GM18951 (cell line): ENCODE measurements around the gene IBSP.

Experiments used
- POLR2A ChIP-seq: IDR thresholded peaks from 4 replicates; pipeline ENCODE4 v1.6.1; 2011; ENCODE audit warnings: mild to moderate bottlenecking; ENCODE audit not compliant: insufficient read length, insufficient read depth; ENCODE audit errors: extremely low read depth
- in situ Hi-C: fragments of 300-500 bp; cut with MboI; formaldehyde crosslinking; loops from one replicate; pipeline ENCODE4 v1.12.0; 2022; ENCODE audit warnings: low sequenced_read_pairs, mixed read lengths, inconsistent platforms; ENCODE audit not compliant: unreplicated experiment

The IBSP gene

DNA sequence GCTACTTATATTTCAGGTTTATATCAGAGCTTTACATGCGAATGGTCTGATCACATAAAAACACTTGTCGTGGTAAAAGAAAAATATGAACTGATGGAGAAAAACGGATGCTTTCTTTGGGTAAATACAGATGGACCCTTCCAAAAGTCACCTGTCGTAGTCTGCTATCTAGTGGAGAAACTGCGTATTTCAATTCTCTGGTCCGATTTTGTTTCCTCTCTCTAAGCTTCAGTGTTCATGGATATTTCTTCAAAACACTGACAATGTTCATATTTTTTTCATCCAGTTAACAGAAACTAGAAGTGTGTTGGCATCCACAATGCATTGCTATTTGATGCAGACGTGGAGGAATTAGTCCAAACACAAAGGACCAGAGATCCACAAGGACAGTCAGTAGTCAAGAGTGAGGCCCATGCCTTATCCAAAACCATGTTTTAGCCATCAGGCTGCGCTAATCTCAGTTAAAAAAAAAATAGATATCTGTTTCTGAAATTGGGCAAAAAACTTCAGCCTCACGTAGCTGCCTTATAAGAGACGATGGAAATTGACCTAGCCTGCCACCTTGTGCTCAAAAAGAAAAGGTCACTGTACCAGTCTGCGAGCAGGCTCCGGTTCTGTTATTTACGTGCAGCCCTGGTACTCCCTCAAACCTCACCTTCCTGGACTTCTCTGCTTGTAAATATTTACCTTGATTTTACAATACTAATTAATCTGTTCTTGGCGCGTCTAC, 49.4 kb downstream of the IBSP start:
- in situ Hi-C loops, result loop anchor here (10.0 to 25.0 kb wide), 2 partner anchors 174 to 364 kb away; no protein-coding TSS in a partner anchor

DNA sequence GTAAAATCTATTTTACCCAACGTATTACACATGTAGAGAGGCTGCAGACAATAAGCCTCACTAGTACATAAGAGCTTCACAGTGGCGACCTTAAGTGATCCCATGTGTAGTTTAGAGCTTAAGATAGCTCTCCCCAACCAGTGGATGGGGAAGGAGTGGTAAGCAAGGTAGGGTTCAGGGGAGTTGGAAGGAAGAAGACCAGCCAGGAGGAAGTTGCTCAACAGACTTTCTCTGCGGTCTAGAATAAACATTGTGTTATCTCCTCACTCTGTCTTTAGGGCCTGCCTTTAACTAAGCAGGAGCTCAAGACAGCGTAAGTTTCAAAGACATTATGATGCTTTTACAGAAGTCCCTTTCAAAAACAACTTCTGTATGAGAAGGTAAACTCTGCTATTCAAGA, 50.3 kb downstream of the IBSP start:
- TF ChIP-seq POLR2A, result no peak
- in situ Hi-C loops, result loop anchor here (10.0 to 25.0 kb wide), 4 partner anchors 125 to 663 kb away; partner anchors contain the start of genes PYURF and SPP1

More for the DNA sequence above, 49.4 kb downstream of the IBSP start:
- TF ChIP-seq POLR2A, result no peak

DNA sequence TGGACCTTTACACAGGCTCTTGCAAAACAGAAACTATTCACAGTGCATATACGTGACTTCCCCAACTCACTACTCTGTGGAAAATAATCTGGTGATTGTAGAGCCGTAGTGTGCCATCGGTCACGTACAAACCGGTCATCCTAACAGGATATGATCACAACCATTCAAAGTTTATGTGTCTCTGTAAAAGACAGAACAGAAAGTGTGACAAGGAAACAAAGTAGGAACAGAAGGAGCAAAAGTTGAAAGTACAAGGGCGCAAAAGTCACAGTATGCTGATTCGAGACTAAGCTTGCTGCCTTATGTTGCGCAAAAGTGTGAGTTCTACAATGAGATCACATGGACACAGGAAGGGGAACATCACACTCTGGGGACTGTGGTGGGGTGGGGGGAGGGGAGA, 52.0 kb downstream of the IBSP start:
- in situ Hi-C loops, result loop anchor here (10.0 to 25.0 kb wide), 2 partner anchors 123 to 661 kb away; partner anchors contain the start of genes PYURF and SPP1
- no peak for TF ChIP-seq POLR2A

GRCh38 chr4:87851953-87852352, 52.6 kb downstream of the IBSP start:
- no peak for TF ChIP-seq POLR2A
- in situ Hi-C loops, result loop anchor here (10.0 to 25.0 kb wide), 2 partner anchors 123 to 660 kb away; partner anchors contain the start of genes PYURF and SPP1

DNA sequence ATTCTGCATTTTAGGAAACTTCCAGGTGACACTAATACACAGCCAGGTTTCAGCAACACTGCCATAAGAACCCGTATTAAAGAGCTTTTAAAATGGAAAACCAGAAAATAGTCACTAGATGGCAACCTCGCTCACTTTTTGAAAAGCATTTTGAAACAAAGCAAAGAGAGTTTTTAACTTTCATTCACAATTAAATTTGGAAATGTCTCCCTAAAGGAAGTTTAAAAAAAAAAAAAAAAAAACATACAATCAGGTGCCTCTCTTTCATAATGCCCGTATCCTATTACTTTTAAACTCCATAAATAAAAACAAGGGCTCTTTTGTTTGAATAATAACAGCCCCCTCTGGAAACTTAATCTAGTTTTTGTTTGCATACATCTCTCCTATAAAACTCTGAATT, 53.8 kb downstream of the IBSP start:
- no peak for TF ChIP-seq POLR2A
- in situ Hi-C loops, result loop anchor here (10.0 to 25.0 kb wide), 2 partner anchors 122 to 659 kb away; partner anchors contain the start of genes PYURF and SPP1

DNA sequence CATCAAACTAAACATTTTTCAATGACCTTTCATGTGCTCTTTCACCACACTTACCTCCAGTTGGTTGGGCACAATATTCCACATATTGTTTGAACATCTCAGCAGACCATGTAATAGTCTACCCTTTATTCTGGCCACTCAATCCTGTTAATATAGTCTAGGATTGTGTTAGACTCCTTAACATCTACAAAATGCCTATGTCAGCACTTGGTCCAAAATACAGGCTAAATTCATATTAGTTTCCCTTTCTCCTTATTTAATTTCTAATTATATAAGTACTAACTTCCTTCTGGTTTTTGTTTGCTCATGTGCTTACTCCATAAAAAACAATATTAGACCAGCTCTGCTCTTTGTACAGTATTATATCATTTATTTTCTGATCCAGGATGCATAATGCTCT, 54.5 kb downstream of the IBSP start:
- no peak for TF ChIP-seq POLR2A
- in situ Hi-C loops, result loop anchor here (10.0 to 25.0 kb wide), 2 partner anchors 121 to 658 kb away; partner anchors contain the start of genes PYURF and SPP1

GRCh38 chr4:87855559-87855958, 56.2 kb downstream of the IBSP start:
- in situ Hi-C loops, result loop anchor here (10.0 to 25.0 kb wide), 2 partner anchors 119 to 657 kb away; partner anchors contain the start of genes PYURF and SPP1

GRCh38 chr4:87856816-87857215, 57.5 kb downstream of the IBSP start:
- in situ Hi-C loops, result loop anchor here (10.0 to 25.0 kb wide), 2 partner anchors 118 to 655 kb away; partner anchors contain the start of genes PYURF and SPP1
- TF ChIP-seq POLR2A, result no peak

More at GRCh38 chr4:87855559-87855958, 56.2 kb downstream of the IBSP start:
- no peak for TF ChIP-seq POLR2A

DNA sequence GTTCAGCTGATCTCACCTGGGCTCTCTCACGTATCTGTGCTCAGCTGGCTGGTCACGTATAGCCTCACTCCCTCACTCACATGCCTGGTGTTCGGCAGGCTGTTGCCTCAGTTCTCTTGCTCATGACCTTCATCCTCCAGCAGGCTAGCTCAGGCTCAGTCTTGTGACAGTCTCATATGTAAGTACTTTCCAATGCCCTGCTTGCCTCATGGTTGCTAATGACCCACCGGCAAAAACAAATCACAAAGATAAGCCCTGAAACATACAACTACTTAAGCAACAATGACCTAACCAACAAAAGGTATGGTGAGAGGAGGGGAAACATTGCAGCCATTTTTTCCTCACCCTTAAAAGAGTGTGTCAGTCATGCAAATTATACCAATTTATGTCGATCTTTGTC, 58.4 kb downstream of the IBSP start:
- TF ChIP-seq POLR2A, result no peak
- in situ Hi-C loops, result loop anchor here (10.0 to 25.0 kb wide), 2 partner anchors 117 to 655 kb away; partner anchors contain the start of genes PYURF and SPP1
